H9 (cell line): ENCODE results near the gene TANGO6. TPM values are rescaled to one million over a fixed set of nuclear protein-coding genes. Genes with fewer than 3 reads are reported as not detected.

Source experiments
- DNase-seq: peaks from one replicate; pipeline ENCODE4 v3.0.0-alpha.2; 2017
- H2AFZ ChIP-seq: one replicate; pipeline ENCODE4 v1.6.1; 2013; ENCODE audit warnings: mild to moderate bottlenecking, low read length, control low read depth, moderate library complexity
- H2AK5ac ChIP-seq: 2 replicates; pipeline ENCODE4 v1.6.1; 2013; ENCODE audit warnings: low read length, control low read depth, mixed read lengths; ENCODE audit not compliant: insufficient read length
- H2BK120ac ChIP-seq: one replicate; pipeline ENCODE4 v1.6.1; 2013; ENCODE audit warnings: low read depth, mild to moderate bottlenecking, low read length, control low read depth, inconsistent platforms; ENCODE audit not compliant: poor library complexity, severe bottlenecking
- H2BK12ac ChIP-seq: 2 replicates; pipeline ENCODE4 v1.6.1; 2013; ENCODE audit warnings: low read length, control low read depth, mixed read lengths, low read depth; ENCODE audit not compliant: insufficient read length
- H2BK15ac ChIP-seq: 2 replicates; pipeline ENCODE4 v1.6.1; 2013; ENCODE audit warnings: low read depth, low read length, control low read depth
- H2BK20ac ChIP-seq: one replicate; pipeline ENCODE4 v1.6.1; 2013; ENCODE audit warnings: low read depth, mild to moderate bottlenecking, low read length, control low read depth, inconsistent platforms; ENCODE audit not compliant: poor library complexity, severe bottlenecking
- H2BK5ac ChIP-seq: 2 replicates; pipeline ENCODE4 v1.6.1; 2013; ENCODE audit warnings: low read length, control low read depth, mixed read lengths; ENCODE audit not compliant: insufficient read length
- H3K14ac ChIP-seq: 2 replicates; pipeline ENCODE4 v1.6.1; 2013; ENCODE audit warnings: low read length, control low read depth; ENCODE audit not compliant: insufficient read depth
- H3K18ac ChIP-seq: 2 replicates; pipeline ENCODE4 v1.6.1; 2013; ENCODE audit warnings: low read depth, mild to moderate bottlenecking, mixed read lengths, low read length, control low read depth; ENCODE audit not compliant: insufficient read length
- H3K23ac ChIP-seq: 2 replicates; pipeline ENCODE4 v1.6.1; 2013; ENCODE audit warnings: low read length, control low read depth, mixed read lengths, low read depth; ENCODE audit not compliant: insufficient read length
- H3K23me2 ChIP-seq: 2 replicates; pipeline ENCODE4 v1.6.1; 2013; ENCODE audit warnings: low read depth, mild to moderate bottlenecking, mixed read lengths, low read length, control low read depth; ENCODE audit not compliant: insufficient read length, poor library complexity, severe bottlenecking
- H3K27ac ChIP-seq: 2 replicates; pipeline ENCODE4 v1.5.1; 2013; ENCODE audit warnings: low read length, control low read depth, mixed read lengths, low read depth; ENCODE audit not compliant: insufficient read length
- H3K27me3 ChIP-seq: 2 replicates; pipeline ENCODE4 v1.6.1; 2013; ENCODE audit warnings: low read length, control low read depth, inconsistent platforms; ENCODE audit not compliant: insufficient read depth
- H3K4ac ChIP-seq: 2 replicates; pipeline ENCODE4 v1.6.1; 2013; ENCODE audit warnings: low read depth, mild to moderate bottlenecking, control low read depth, inconsistent platforms, low read length, moderate library complexity
- H3K4me1 ChIP-seq: 2 replicates; pipeline ENCODE4 v1.6.1; 2013; ENCODE audit warnings: low read length, control low read depth, inconsistent platforms; ENCODE audit not compliant: insufficient read depth
- H3K4me2 ChIP-seq: 2 replicates; pipeline ENCODE4 v1.6.1; 2013; ENCODE audit warnings: low read length, control low read depth, mixed read lengths; ENCODE audit not compliant: insufficient read length, insufficient read depth
- H3K56ac ChIP-seq: 2 replicates; pipeline ENCODE4 v1.6.1; 2013; ENCODE audit warnings: low read depth, mild to moderate bottlenecking, mixed read lengths, low read length, control low read depth; ENCODE audit not compliant: insufficient read length
- H3K79me1 ChIP-seq: 2 replicates; pipeline ENCODE4 v1.6.1; 2013; ENCODE audit warnings: low read depth, mild to moderate bottlenecking, moderate library complexity, low read length, control low read depth, inconsistent platforms; ENCODE audit not compliant: insufficient read depth, poor library complexity, severe bottlenecking
- H3K79me2 ChIP-seq: 2 replicates; pipeline ENCODE4 v1.6.1; 2013; ENCODE audit warnings: low read length, control low read depth, inconsistent platforms; ENCODE audit not compliant: insufficient read depth
- H3K9ac ChIP-seq: 2 replicates; pipeline ENCODE4 v1.6.1; 2013; ENCODE audit warnings: low read length, control low read depth, mixed read lengths; ENCODE audit not compliant: insufficient read length; ENCODE audit errors: extremely low read depth
- H3K9me3 ChIP-seq: one replicate; pipeline ENCODE4 v1.6.1; 2013; ENCODE audit warnings: low read depth, low read length, inconsistent platforms; ENCODE audit not compliant: control insufficient read depth
- H3T11ph ChIP-seq: one replicate; pipeline ENCODE4 v1.6.1; 2013; ENCODE audit warnings: mild to moderate bottlenecking, low read length, control low read depth, inconsistent platforms
- H4K20me1 ChIP-seq: one replicate; pipeline ENCODE4 v1.6.1; 2013; ENCODE audit not compliant: control insufficient read depth, insufficient read length, insufficient read depth
- H4K5ac ChIP-seq: 2 replicates; pipeline ENCODE4 v1.6.1; 2013; ENCODE audit warnings: low read depth, mild to moderate bottlenecking, mixed read lengths, low read length, control low read depth; ENCODE audit not compliant: insufficient read length
- H4K8ac ChIP-seq: replicated peaks from 2 replicates; pipeline ENCODE4 v1.6.1; 2013; ENCODE audit warnings: low read length, control low read depth, mixed read lengths, low read depth; ENCODE audit not compliant: insufficient read length
- H4K91ac ChIP-seq: 2 replicates; pipeline ENCODE4 v1.6.1; 2013; ENCODE audit warnings: low read depth, mild to moderate bottlenecking, moderate library complexity, mixed read lengths, low read length, control low read depth; ENCODE audit not compliant: insufficient read length
- H3K27ac Mint-ChIP-seq, 3 experiments: 2 replicates in 2 of 3; 3 replicates in 1 of 3; pipeline ENCODE4 v1.8.0; 2020 to 2021; ENCODE audit warnings: mixed read lengths in 3 of 3, mild to moderate bottlenecking in 1 of 3, moderate library complexity in 1 of 3
- H3K27me3 Mint-ChIP-seq: 2 replicates; pipeline ENCODE4 v1.8.0; 2021; ENCODE audit warnings: low read depth, mild to moderate bottlenecking, moderate library complexity, mixed read lengths
- H3K36me3 Mint-ChIP-seq, 3 experiments: 2 replicates in 2 of 3; 3 replicates in 1 of 3; pipeline ENCODE4 v1.8.0; 2020 to 2021; ENCODE audit warnings: low read depth in 3 of 3, mixed read lengths in 3 of 3; ENCODE audit not compliant: insufficient read depth in 1 of 3
- H3K4me1 Mint-ChIP-seq, 2 experiments: 2 replicates each; pipeline ENCODE4 v1.8.0; 2020; ENCODE audit warnings: mixed read lengths in 2 of 2
- H3K4me3 Mint-ChIP-seq, 2 experiments: 2 replicates in 1 of 2; 3 replicates in 1 of 2; pipeline ENCODE4 v1.8.0; 2020 to 2021; ENCODE audit warnings: mild to moderate bottlenecking in 2 of 2, mixed read lengths in 2 of 2, moderate library complexity in 1 of 2
- H3K9me3 Mint-ChIP-seq, 2 experiments: 2 replicates in 1 of 2; 3 replicates in 1 of 2; pipeline ENCODE4 v1.8.0; 2020; ENCODE audit warnings: mild to moderate bottlenecking in 2 of 2, mixed read lengths in 2 of 2, moderate library complexity in 1 of 2
- CTCF ChIP-seq: fragments of 200-600 bp; sonication (generic); conservative IDR thresholded peaks from 3 replicates; pipeline ENCODE4 v1.8.0; 2021; ENCODE audit warnings: antibody characterized with exemption, mild to moderate bottlenecking
- WGBS: extraction: QIAGEN DNeasy Blood & Tissue Kit; methylation state at CpG from one replicate; pipeline ENCODE4 v1.1.7; 2013; ENCODE audit warnings: missing lambda C conversion rate, low lambda C conversion rate, mixed read lengths; ENCODE audit not compliant: insufficient read length; ENCODE audit errors: extremely low coverage; 5-methylcytosine and 5-hydroxymethylcytosine counted together
- total RNA-seq: library from RNA; stranded (reverse); gene quantifications from 2 replicates; pipeline ENCODE4 v1.2.1, GENCODE V29; 2021

TANGO6 gene
- total RNA-seq, 1 experiment from 2014 or later, result 12.0 TPM

- no peaks in the 10 kb centered on the region for H3K27me3 ChIP-seq
- no peaks in the 10 kb centered on the region for H3K36me3 Mint-ChIP-seq
- no peak overlapping the region for H3T11ph ChIP-seq
- no peak for DNase-seq
- H3K9ac ChIP-seq, result no peak overlapping the region
- no peak overlapping the region for H2BK20ac ChIP-seq
- H4K20me1 ChIP-seq, result no peaks in the 10 kb centered on the region
- no peak overlapping the region for H3K18ac ChIP-seq
- no peaks in the 10 kb centered on the region for H3K79me1 ChIP-seq
- no peak overlapping the region for H2BK5ac ChIP-seq
- H4K5ac ChIP-seq, result no peak overlapping the region
- no peak overlapping the region for H3K56ac ChIP-seq
- H4K91ac ChIP-seq, result no peak overlapping the region
- TF ChIP-seq CTCF, result no peak
- no peak overlapping the region for H3K23ac ChIP-seq
- no peak overlapping the region for H2BK12ac ChIP-seq
- no peak overlapping the region for H4K8ac ChIP-seq
- no peak overlapping the region for H3K14ac ChIP-seq
- no peaks in the 10 kb centered on the region for H3K27me3 Mint-ChIP-seq
- H3K4ac ChIP-seq, result no peak overlapping the region
- H3K23me2 ChIP-seq, result no peaks in the 10 kb centered on the region
- peak overlapping the region in 2 of 3 experiments; percentile 0 to 21; a peak in 1 of 7 replicates for H3K27ac Mint-ChIP-seq
- no peaks in the 10 kb centered on the region for H3K9me3 ChIP-seq
- no peak overlapping the region for H2BK15ac ChIP-seq
- no peak overlapping the region for H2AFZ ChIP-seq
- H2AK5ac ChIP-seq, result no peak overlapping the region
- no peak overlapping the region for H2BK120ac ChIP-seq
- no peak overlapping the region for H3K4me3 Mint-ChIP-seq
- no peaks in the 10 kb centered on the region for H3K4me1 Mint-ChIP-seq
- no peak overlapping the region for H3K4me2 ChIP-seq
- no peaks in the 10 kb centered on the region for H3K79me2 ChIP-seq
- no peak overlapping the region for H3K27ac ChIP-seq
- H3K4me1 ChIP-seq, result no peaks in the 10 kb centered on the region
- WGBS, result no CpG with 5 or more reads among the region's 2 CpGs
- H3K9me3 Mint-ChIP-seq, result no peaks in the 10 kb centered on the region; a peak in 1 of 5 replicates
Observed at GRCh38 chr16:69017036-69017783, 173.9 kb downstream of the TANGO6 start.
